Measurements from ENCODE around the gene LCE1F. TPM values are rescaled to one million over a fixed set of nuclear protein-coding genes. Genes with fewer than 3 reads are reported as not detected.

The LCE1F gene, protein sequence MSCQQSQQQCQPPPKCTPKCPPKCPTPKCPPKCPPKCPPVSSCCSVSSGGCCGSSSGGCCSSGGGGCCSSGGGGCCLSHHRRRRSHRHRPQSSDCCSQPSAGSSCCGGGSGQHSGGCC
- total RNA-seq (2014; rRNA removed; shearing (Covaris generic)), result not detected in 2 replicates

DNA sequence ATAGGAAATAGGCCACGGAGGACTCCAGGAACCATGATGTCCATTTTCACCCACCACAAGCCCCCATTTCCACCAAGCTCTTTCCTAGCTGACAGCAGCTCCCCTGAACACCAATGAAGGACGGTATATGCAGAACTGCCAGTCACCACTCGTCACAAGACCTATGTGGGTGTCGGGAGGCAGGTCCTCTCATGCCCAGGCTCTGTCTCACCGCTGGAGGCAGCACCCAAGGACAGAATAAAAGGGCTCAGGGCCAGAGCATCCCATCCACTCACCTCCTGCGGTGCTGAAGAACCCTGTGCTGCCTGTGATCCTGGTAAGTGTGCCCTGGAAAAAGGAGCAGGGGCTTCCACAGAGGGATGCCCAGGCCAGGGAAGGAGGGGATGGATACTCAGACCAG is at the start of gene LCE1F:
LCE1F (plus strand) TSS at position 266 of the 400 bp plus-strand sequence. CDS start 1,232 bp downstream, outside the sequence.

DNA sequence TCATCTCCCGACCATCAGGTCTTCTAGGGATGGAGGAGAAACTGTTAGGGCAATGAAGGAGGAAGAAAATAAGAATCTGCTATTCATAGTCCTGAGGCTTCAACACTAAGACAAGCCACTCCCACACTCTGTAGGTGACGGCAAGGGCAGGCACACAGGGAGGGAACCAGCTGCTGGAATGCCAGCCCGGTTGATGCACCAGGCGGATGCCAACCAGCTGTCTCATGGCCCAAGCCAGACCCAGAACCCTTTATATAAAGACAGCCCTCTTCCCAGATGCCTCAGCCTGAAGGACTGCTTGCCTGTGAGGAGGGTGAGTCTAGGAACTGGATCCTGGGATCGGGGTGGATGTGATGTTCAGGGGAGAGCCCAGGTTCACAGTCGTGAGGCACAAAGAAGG is 17.2 kb upstream of the LCE1F start, which contains the start of gene KPRP:
KPRP (plus strand) TSS at position 279 of the 400 bp plus-strand sequence. CDS start 1,564 bp downstream, outside the sequence.

DNA sequence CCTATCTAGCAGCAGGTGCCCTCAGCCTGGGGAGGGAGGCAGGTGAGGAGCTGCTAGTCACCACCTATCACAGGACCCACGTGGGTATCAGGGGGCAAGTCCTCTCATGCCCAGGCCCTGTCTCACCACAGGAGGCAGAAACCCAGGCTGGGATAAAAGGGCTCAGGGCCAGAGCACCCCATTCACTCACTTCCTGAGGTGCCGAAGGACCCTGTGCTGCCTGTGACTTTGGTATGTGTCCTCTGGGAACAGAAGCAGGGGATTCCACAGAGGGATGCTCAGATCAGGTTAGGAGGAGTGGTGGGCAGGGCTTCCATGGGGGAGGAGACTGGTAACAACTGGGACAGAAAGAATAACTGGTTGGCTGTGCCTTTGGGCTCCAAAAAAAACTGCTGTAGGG is 11.1 kb downstream of the LCE1F start, which contains the start of gene LCE1E:
LCE1E (plus strand) TSS at position 181 of the 400 bp plus-strand sequence. CDS start 1,043 bp downstream, outside the sequence.

DNA sequence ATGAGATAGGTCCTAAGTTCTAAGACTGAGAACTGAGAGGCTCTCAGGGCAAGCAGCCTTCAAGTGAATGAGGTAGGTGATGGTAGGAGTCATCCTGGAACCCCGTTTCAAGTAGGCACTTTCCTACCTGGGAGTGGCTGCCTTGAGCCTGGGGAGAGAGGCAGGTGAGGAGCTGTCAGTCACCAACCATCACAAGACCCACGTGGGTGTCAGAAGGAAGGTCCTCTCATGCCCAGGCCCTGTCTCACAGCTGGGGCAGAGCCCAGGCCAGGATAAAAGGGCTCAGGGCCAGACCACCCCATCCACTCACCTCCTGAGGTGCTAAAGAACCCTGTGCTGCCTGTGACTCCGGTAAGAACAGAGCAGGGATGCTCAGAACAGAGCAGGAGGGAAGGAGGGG is 21.5 kb downstream of the LCE1F start, which contains the start of gene LCE1D:
LCE1D (plus strand) TSS at position 301 of the 400 bp plus-strand sequence. CDS start 1,074 bp downstream, outside the sequence.

DNA sequence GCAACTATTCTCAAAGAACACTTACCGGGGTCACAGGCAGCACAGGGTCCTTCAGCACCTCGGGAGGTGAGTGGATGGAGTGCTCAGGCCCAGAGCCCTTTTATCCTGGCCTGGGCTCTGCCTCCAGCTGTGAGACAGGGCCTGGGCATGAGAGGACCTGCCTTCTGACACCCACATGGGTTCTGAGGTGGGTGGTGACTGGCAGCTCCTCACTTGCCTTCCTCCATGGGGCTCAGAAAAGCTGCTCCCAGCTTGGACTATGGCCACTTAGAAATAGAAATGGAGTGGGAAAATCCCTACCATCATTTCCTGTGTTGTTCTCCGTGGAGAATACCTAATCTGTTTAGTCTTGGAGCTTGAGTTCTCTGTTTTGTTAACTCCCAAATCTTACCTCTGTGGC is 31.6 kb downstream of the LCE1F start, which contains the start of gene LCE1C:
LCE1C (minus strand) TSS at position 76 of the 400 bp plus-strand sequence. CDS start 1,173 bp downstream, outside the sequence.

DNA sequence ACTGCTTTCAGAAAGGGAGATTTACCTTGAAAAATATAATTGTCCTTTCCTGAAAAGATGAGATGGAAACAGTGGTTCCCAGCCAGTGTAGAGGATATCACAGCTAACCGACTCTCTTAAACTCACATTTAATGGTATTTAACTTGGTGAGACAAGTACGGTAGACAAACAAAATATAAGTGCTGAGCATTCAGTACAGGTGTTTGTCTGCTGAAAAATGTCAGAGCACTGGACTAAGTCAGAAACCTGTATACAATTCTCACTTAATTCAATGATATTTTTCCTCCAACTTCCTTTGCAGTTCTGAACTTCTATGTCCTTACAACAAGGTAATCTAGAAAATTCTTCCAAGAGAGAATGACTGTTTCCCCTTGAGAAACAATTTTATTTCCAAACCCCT is 36.7 kb downstream of the LCE1F start, which contains the start of gene LCE1B:
LCE1B (plus strand) TSS at position 301 of the 400 bp plus-strand sequence. CDS start 476 bp downstream, outside the sequence.

Other genes with a start within 250 kb of the LCE1F start
- not detected in 2 replicates for gene LCE3E, start 208.4 kb upstream of the LCE1F start, total RNA-seq (2014; rRNA removed; shearing (Covaris generic))
- gene LCE3D, start 194.6 kb upstream of the LCE1F start, total RNA-seq (2014; rRNA removed; shearing (Covaris generic)), result not detected in 2 replicates
- gene LCE3C, start 174.9 kb upstream of the LCE1F start, total RNA-seq (2014; rRNA removed; shearing (Covaris generic)), result not detected in 2 replicates
- gene LCE3B, start 161.3 kb upstream of the LCE1F start, total RNA-seq (2014; rRNA removed; shearing (Covaris generic)), result not detected in 2 replicates
- not detected in 2 replicates for gene LCE3A, start 152.0 kb upstream of the LCE1F start, total RNA-seq (2014; rRNA removed; shearing (Covaris generic))
- not detected in 2 replicates for gene LCE2D, start 111.8 kb upstream of the LCE1F start, total RNA-seq (2014; rRNA removed; shearing (Covaris generic))
- not detected in 2 replicates for gene LCE2C, start 99.9 kb upstream of the LCE1F start, total RNA-seq (2014; rRNA removed; shearing (Covaris generic))
- gene LCE2B, start 89.0 kb upstream of the LCE1F start, total RNA-seq (2014; rRNA removed; shearing (Covaris generic)), result not detected in 2 replicates
- gene LCE2A, start 76.8 kb upstream of the LCE1F start, total RNA-seq (2014; rRNA removed; shearing (Covaris generic)), result not detected in 2 replicates
- gene LCE4A, start 67.0 kb upstream of the LCE1F start, total RNA-seq (2014; rRNA removed; shearing (Covaris generic)), result not detected in 2 replicates
- not detected in 2 replicates for gene KPRP, start 17.1 kb upstream of the LCE1F start, total RNA-seq (2014; rRNA removed; shearing (Covaris generic))
- not detected in 2 replicates for gene LCE1E, start 11.1 kb downstream of the LCE1F start, total RNA-seq (2014; rRNA removed; shearing (Covaris generic))
- gene LCE1D, start 21.6 kb downstream of the LCE1F start, total RNA-seq (2014; rRNA removed; shearing (Covaris generic)), result not detected in 2 replicates
- gene LCE1C, start 31.5 kb downstream of the LCE1F start, total RNA-seq (2014; rRNA removed; shearing (Covaris generic)), result not detected in 2 replicates
- gene LCE1B, start 36.8 kb downstream of the LCE1F start, total RNA-seq (2014; rRNA removed; shearing (Covaris generic)), result not detected in 2 replicates
- not detected in 2 replicates for gene LCE1A, start 52.3 kb downstream of the LCE1F start, total RNA-seq (2014; rRNA removed; shearing (Covaris generic))
- gene LCE6A, start 67.7 kb downstream of the LCE1F start, total RNA-seq (2014; rRNA removed; shearing (Covaris generic)), result not detected in 2 replicates
- not detected in 2 replicates for gene LCE7A, start 84.9 kb downstream of the LCE1F start, total RNA-seq (2014; rRNA removed; shearing (Covaris generic))
- gene SMCP, start 103.2 kb downstream of the LCE1F start, total RNA-seq (2014; rRNA removed; shearing (Covaris generic)), result not detected in 2 replicates
- 0.08 TPM in 1 of 2 replicates, not detected in the other for gene IVL, start 133.4 kb downstream of the LCE1F start, total RNA-seq (2014; rRNA removed; shearing (Covaris generic))
- not detected in 2 replicates for gene SPRR5, start 172.1 kb downstream of the LCE1F start, total RNA-seq (2014; rRNA removed; shearing (Covaris generic))
- not detected in 2 replicates for gene SPRR4, start 195.5 kb downstream of the LCE1F start, total RNA-seq (2014; rRNA removed; shearing (Covaris generic))
- gene SPRR1A, start 208.9 kb downstream of the LCE1F start, total RNA-seq (2014; rRNA removed; shearing (Covaris generic)), result not detected in 2 replicates
- gene SPRR3, start 226.6 kb downstream of the LCE1F start, total RNA-seq (2014; rRNA removed; shearing (Covaris generic)), result not detected in 2 replicates